GM21367 (cell line): ENCODE measurements around the gene ASPDH.
"Not testable (repeated sequence)": the region's sequence is repeated elsewhere in the genome, so short reads cannot be mapped to it uniquely, and the experiment has no call there.

ENCODE experiments used
- ATAC-seq: cut with Tn5 transposase; IDR thresholded peaks from one replicate; pipeline ENCODE4 v1.9.1; 2021; ENCODE audit not compliant: unreplicated experiment

The ASPDH gene

GRCh38 chr19:50548191-50549058, 34.7 kb upstream of the ASPDH start:
- no peak for ATAC-seq

DNA sequence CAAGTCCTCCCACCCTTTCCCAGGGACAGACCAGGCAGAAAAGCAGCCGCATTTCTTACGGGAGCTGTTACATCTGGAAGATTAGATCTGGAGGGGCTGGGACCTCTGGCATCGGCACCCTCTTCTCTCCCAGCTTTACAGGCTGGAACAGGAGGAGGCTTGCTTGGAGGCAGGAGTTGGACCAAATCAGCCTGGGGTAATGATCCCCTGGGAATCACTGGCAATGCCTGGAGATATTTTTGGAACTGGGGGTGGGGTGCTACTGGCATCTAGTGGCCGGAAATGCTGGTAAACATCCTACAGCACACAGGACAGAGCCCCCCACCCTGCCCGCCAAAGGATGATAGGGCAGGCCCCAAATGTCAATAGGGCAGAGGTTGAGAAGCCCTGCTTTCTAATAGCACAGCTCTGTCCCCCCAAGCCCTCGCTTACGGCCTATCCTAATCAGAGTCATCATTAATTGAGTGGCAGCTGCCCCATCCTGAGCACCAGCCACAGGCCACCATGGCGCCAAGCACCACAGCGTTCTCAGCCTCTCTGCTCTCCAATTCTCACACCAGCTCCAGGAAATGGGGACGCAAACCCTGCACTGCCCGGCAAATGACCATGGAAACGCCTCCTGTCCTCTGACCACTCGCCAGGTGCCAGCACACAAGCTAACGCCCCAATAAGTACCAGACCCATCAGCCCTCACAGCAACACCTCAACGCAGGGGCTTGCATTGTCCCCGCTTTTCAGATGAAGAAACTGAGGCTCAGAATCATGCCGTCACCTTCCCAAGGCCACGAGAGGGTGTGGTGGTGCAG, 33.9 kb upstream of the ASPDH start:
- ATAC-seq = no peak

DNA sequence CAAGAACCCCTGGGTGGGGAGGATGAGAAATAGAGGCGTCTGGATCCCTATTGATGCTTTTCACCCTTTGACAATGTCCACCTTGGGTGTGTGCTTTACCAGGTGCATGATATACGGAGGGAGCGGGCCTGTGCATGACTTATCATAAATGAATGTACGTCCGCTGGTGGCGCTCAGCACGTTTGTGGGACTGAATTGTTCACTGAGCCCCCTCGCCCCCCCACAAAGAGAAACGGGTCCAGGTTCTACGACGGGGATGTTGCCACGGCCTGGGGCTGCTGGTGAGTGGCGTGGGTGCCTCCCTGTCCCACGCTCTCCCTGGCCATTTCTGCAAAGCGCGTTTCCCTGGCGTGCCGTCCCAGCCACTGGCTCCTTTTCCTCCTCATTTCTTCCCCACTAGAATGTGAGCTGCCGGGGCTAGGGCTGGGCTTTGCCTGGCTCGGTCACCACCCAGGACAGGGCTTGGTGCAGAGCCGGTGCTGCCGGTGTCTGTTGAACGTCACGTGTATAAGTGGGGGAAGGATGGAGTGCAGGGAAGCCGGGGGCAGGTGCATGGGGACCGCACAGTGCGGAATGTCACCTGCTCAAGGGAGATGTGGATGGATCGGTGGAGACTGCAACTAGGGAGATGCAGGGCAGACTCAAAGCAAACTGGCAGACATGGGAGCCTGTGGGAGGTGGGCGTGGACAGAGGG, 33.0 kb upstream of the ASPDH start:
- no peak for ATAC-seq

DNA sequence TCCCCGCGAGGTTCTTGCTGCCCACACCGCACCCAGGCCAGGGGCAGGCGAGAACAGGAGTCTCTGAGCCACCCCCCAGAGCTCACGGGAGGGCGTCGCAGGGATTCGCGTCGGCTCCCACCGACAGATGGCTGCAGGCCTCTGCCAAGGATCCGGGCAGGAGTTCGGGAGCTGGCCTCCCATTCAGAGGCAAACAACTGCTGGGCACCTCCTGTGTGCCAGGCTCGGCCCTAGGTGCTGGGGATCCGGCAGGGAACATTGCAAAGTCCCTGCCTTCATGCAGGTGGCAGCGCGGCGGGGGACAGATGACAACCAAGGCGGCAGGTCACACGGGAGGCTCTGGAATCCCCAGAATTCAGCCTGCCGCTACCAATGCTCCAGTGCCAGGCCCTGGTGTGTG, 29.2 kb upstream of the ASPDH start:
- no peak for ATAC-seq

DNA sequence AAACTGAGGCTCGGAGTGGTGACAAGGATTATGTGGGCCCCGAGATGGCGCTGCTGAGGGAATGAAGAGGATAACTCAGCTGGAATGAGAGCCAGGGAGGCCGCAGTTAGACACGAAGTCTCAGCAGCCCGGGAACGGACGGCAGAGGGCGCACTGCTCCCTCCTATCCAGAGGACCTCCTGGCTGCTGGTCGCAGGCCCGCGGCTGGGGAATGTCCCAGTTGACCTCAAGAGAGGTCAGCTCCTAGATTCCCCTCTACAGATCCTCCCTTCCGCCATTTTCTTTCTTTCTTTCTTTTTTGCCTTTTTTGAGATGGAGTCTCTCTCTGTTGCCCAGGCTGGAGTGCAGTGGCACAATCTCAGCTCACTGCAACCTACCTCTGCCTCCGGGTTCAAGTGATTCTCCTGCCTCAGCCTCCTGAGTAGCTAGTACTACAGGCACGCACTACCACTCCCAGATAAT, 24.1 kb upstream of the ASPDH start:
- ATAC-seq = no peak

- ATAC-seq = no peak
Measured at GRCh38 chr19:50537306-50537685, 23.6 kb upstream of the ASPDH start.

DNA sequence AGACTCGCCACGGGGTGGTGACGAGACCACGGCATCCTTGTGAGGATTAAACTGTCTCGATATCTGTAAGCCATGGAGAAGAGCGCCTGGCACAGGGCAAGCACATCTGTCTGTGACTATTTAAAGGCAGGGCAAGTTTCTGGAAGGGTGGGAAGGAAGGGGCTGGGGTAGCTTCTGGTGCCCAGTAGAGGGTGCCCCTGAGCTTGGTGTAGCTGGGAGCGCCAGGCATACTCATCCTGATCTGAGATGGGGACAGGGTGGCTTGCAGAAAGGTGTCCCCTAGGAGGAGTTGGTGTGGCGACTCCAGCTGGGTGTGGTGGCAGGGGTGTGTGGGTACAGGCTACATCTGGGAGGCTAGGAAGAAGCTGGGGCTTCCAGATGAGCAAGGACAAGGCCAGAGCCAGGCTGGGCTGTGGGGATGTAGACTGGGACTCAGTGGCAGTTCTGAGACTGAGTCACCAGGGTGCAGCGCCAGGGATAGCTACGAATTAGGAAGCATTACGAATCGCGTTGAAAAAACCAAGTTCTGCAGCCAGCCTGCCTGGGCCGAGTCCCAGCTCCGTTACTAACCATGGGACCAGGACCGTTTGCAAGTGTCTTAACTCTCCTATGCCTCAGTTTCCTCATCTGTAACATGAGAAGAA, 23.1 kb upstream of the ASPDH start:
- no peak for ATAC-seq

DNA sequence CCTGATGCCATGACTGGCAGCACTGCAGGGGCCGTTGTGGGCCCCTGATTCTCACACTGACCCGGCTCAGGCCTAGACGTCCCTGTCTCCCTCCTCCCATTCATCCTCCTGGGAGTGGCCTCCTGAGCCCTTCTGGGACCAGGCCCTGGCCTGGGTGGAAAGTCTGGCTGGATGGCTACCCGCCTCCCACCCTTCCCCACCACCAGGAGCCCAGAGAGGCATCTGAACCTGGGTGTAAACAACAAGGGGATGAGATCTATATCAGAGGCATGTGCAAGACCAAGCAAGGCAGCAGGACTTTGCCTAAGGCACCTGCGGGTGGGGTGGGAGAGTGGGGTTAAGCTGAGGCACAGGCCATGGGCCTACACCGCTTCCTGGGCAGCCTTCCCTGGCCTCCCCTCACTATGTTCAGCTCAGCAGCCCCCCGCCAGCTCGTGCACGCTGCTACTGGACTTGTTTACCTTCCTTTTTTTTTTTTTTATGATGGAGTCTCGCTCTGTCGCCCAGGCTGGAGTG, 22.0 kb upstream of the ASPDH start:
- no peak for ATAC-seq

- ATAC-seq = no peak
Measured at GRCh38 chr19:50534478-50534877, 20.8 kb upstream of the ASPDH start.

GRCh38 chr19:50532952-50533351, 19.2 kb upstream of the ASPDH start:
- ATAC-seq = no peak

- ATAC-seq = no peak
Measured at GRCh38 chr19:50531171-50531612, 17.5 kb upstream of the ASPDH start.

GRCh38 chr19:50528052-50528451, 14.3 kb upstream of the ASPDH start:
- ATAC-seq = not testable (repeated sequence)

GRCh38 chr19:50522881-50523280, 9.2 kb upstream of the ASPDH start:
- no peak for ATAC-seq

GRCh38 chr19:50520822-50521465, 7.2 kb upstream of the ASPDH start:
- no peak for ATAC-seq

- no peak for ATAC-seq
Measured at GRCh38 chr19:50519006-50519575, 5.4 kb upstream of the ASPDH start.

- ATAC-seq = no peak
Measured at GRCh38 chr19:50518091-50519005, 4.6 kb upstream of the ASPDH start.

DNA sequence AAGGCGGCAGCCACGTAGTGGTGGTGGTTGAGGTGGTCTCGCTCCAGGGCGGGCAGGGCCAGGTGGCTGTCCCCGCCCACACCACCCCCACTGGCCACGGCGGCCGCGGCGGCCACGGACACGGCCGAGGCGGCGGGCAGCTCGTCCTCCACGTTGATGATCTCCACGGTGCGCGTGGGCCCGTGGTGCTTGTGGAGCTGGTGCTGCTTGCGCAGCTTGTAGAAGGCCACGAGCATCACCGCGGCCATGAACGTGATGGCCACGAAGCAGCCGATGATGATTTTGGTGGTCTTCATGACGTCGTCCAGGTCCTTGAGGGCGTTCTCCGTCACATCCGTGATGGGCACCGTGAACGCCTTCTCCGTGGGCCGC, 4.0 kb upstream of the ASPDH start:
- no peak for ATAC-seq

GRCh38 chr19:50516964-50517703, 3.4 kb upstream of the ASPDH start:
- no peak for ATAC-seq
